Measurements from ENCODE around the gene ZNF853. TPM values are rescaled to one million over a fixed set of nuclear protein-coding genes. Genes with fewer than 3 reads are reported as not detected.

ZNF853 gene
- total and polyA plus RNA-seq, 2 donors (not counting 1 experiment from before 2014, with no cell fraction given), result 2.5 to 6.3 TPM

DNA sequence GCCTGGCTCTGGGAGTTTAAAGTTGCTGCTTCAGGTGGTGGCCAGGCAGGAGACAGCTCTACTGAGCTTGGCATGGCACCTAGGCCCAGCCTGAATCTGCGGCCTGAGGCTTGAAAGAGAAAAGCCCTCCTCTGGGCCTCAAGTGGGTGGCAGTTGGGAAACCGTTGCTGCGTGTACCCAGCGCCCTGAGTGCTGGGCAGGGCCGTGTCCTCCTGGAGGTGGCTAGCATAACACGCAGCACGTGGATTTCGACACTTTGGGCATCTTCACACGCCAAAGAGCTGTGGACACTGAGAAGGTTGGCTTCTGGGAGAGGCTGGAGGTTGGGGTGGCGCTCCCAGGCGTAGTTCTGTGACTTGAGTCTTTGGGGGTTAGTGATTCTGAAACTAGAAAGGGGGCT lies 24.2 kb downstream of the ZNF853 start:
- Histone ChIP-seq H3K9ac (ENCODE audit: low read length) (no peak overlapping the region), H3K27ac (ENCODE audit: low read length in 2 of 2) (no peak overlapping the region), H2AFZ (ENCODE audit: insufficient read depth, low read depth, low read length, poor library complexity, severe bottlenecking) (no peak overlapping the region), H3K9me3 (ENCODE audit: control extremely low read depth in 1 of 3, control insufficient read depth in 2 of 3, insufficient read depth in 1 of 3, low read length in 2 of 3) (peaks cover 0 to 13% (median 0%) of the 10 kb centered on the region in 3 donors), H4K20me1 (ENCODE audit: control insufficient read depth, insufficient read depth, low read length, poor library complexity, severe bottlenecking) (peaks cover 57% of the 10 kb centered on the region), H3K27me3 (replicated peaks in 1 of 4; ENCODE audit: control extremely low read depth in 1 of 4, control insufficient read depth in 3 of 4, insufficient read depth in 4 of 4, low read length in 3 of 4) (no peaks in the 10 kb centered on the region), H3K36me3 (replicated peaks in 1 of 2; ENCODE audit: control extremely low read depth in 1 of 2, control insufficient read depth in 1 of 2, extremely low read depth in 1 of 2, insufficient read depth in 2 of 2, low read length in 1 of 2) (peaks cover 1 to 56% of the 10 kb centered on the region in 2 experiments), H3K4me2 (replicated peaks; ENCODE audit: low read depth, low read length, poor library complexity, severe bottlenecking) (no peak overlapping the region), H3K4me1 (ENCODE audit: control insufficient read depth in 2 of 2, insufficient read depth in 2 of 2, low read length in 2 of 2) (peaks cover 20 to 25% of the 10 kb centered on the region in 2 donors), H3K4me3 (ENCODE audit: control extremely low read depth in 1 of 5, extremely low read depth in 1 of 5, insufficient read depth in 1 of 5, low read depth in 2 of 5, low read length in 4 of 5) (no peak overlapping the region), H3K79me2 (ENCODE audit: control insufficient read depth, insufficient read depth, low read length) (peaks cover 44% of the 10 kb centered on the region)
- POLR2A ChIA-PET, result no interaction called here
- Mint-ChIP-seq H3K27ac (no peak overlapping the region), H3K4me1 (peaks cover 33% of the 10 kb centered on the region), H3K4me3 (peak overlapping the region; percentile 12), H3K27me3 (no peaks in the 10 kb centered on the region), H3K9me3 (ENCODE audit: insufficient read depth) (no peaks in the 10 kb centered on the region)
- no peak for DNase-seq
- ATAC-seq (ENCODE audit: low read depth), result no peak
- CTCF ChIA-PET, result interaction anchor here (1.0 kb wide), 2 partner anchors 36 to 50 kb away, joined by 3 to 4 read pairs; partner anchors contain the start of gene INTS15
- WGBS (ENCODE audit: insufficient coverage), result 97% methylated on average over 11 of the region's 11 CpGs
- TF ChIP-seq EZH2 (IDR thresholded peaks at IDR 0.05; ENCODE audit: borderline replicate concordance, insufficient read depth, low read depth, low read length, poor library complexity, severe bottlenecking), result no peak
- TF ChIP-seq, protein P1, sequence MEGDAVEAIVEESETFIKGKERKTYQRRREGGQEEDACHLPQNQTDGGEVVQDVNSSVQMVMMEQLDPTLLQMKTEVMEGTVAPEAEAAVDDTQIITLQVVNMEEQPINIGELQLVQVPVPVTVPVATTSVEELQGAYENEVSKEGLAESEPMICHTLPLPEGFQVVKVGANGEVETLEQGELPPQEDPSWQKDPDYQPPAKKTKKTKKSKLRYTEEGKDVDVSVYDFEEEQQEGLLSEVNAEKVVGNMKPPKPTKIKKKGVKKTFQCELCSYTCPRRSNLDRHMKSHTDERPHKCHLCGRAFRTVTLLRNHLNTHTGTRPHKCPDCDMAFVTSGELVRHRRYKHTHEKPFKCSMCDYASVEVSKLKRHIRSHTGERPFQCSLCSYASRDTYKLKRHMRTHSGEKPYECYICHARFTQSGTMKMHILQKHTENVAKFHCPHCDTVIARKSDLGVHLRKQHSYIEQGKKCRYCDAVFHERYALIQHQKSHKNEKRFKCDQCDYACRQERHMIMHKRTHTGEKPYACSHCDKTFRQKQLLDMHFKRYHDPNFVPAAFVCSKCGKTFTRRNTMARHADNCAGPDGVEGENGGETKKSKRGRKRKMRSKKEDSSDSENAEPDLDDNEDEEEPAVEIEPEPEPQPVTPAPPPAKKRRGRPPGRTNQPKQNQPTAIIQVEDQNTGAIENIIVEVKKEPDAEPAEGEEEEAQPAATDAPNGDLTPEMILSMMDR (IDR thresholded peaks at IDR 0.05), result no peak
- intact Hi-C loops (cut with micrococcal nuclease), result loop anchor here (5.0 kb wide), 1 partner anchor 68 kb away; the partner anchor contains the start of gene ZNF12

DNA sequence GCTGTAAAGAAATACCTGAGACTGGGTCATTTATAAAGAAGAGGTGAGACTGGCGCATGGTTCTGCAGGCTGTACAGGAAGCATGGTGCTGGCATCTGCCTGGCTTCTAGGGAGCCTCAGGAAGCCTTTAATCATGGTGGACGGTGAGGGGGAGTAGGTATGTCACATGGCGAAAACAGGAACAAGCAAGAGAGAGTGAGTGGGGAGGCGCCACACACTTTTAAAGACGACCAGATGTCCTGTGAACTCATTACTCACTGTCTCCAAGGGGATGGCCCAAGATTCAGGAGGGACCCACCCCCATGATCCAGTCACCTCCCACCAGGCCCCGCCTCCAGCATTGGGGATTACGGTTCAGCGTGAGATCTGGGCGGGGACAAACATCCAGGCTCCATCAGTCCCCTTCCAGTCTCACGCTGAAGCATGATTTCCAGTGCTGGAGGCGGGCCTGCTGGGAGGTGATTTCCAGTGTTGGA lies 24.9 kb downstream of the ZNF853 start:
- peaks cover 57% of the 10 kb centered on the region for H4K20me1 ChIP-seq (ENCODE audit: control insufficient read depth, insufficient read depth, low read length, poor library complexity, severe bottlenecking)
- CTCF ChIA-PET, result no interaction called here
- no peak overlapping the region for H3K27ac ChIP-seq (ENCODE audit: low read length in 2 of 2)
- no peaks in the 10 kb centered on the region for H3K27me3 ChIP-seq (replicated peaks in 1 of 4; ENCODE audit: control extremely low read depth in 1 of 4, control insufficient read depth in 3 of 4, insufficient read depth in 4 of 4, low read length in 3 of 4)
- Mint-ChIP-seq H3K9me3 (ENCODE audit: insufficient read depth) (no peaks in the 10 kb centered on the region), H3K4me1 (peaks cover 28% of the 10 kb centered on the region), H3K4me3 (peak overlapping the region; percentile 12), H3K27ac (no peak overlapping the region), H3K27me3 (no peaks in the 10 kb centered on the region)
- ATAC-seq (ENCODE audit: low read depth) (no peak), DNase-seq (no peak)
- POLR2A ChIA-PET, result no interaction called here
- H2AFZ ChIP-seq (ENCODE audit: insufficient read depth, low read depth, low read length, poor library complexity, severe bottlenecking), result no peak overlapping the region
- intact Hi-C loops (cut with micrococcal nuclease), result no loop called here
- H3K9ac ChIP-seq (ENCODE audit: low read length), result no peak overlapping the region
- H3K36me3 ChIP-seq (replicated peaks in 1 of 2; ENCODE audit: control extremely low read depth in 1 of 2, control insufficient read depth in 1 of 2, extremely low read depth in 1 of 2, insufficient read depth in 2 of 2, low read length in 1 of 2), result peaks cover 1 to 62% of the 10 kb centered on the region in 2 experiments
- peaks cover 0 to 6% (median 0%) of the 10 kb centered on the region in 3 donors for H3K9me3 ChIP-seq (ENCODE audit: control extremely low read depth in 1 of 3, control insufficient read depth in 2 of 3, insufficient read depth in 1 of 3, low read length in 2 of 3)
- 90% methylated on average over 7 of the region's 11 CpGs for WGBS (ENCODE audit: insufficient coverage)
- peaks cover 44% of the 10 kb centered on the region for H3K79me2 ChIP-seq (ENCODE audit: control insufficient read depth, insufficient read depth, low read length)
- no peak overlapping the region for H3K4me2 ChIP-seq (replicated peaks; ENCODE audit: low read depth, low read length, poor library complexity, severe bottlenecking)
- TF ChIP-seq, protein P1 (IDR thresholded peaks at IDR 0.05), result no peak
- TF ChIP-seq EZH2 (IDR thresholded peaks at IDR 0.05; ENCODE audit: borderline replicate concordance, insufficient read depth, low read depth, low read length, poor library complexity, severe bottlenecking), result no peak
- H3K4me1 ChIP-seq (ENCODE audit: control insufficient read depth in 2 of 2, insufficient read depth in 2 of 2, low read length in 2 of 2), result peaks cover 16 to 25% of the 10 kb centered on the region in 2 donors
- no peak overlapping the region for H3K4me3 ChIP-seq (ENCODE audit: control extremely low read depth in 1 of 5, extremely low read depth in 1 of 5, insufficient read depth in 1 of 5, low read depth in 2 of 5, low read length in 4 of 5)

Measured in B cell (primary cell).